Lower leg skin (tissue), 3 donors: ENCODE data around the gene SDK2.

Experiments used
- POLR2A ChIP-seq, 2 donors: fragments of 450-650 bp; IDR thresholded peaks; one replicate each; pipeline ENCODE4 v1.6.1; 2016 to 2017; ENCODE audit warnings: antibody characterized with exemption in 2 of 2, mild to moderate bottlenecking in 1 of 2, moderate library complexity in 1 of 2
- TF ChIP-seq, protein P1 (sequence below), 3 donors: fragments of 450-650 bp; IDR thresholded peaks; one replicate each; pipeline ENCODE4 v1.5.1; 2016; ENCODE audit warnings: antibody characterized with exemption in 3 of 3, mild to moderate bottlenecking in 3 of 3, moderate library complexity in 2 of 3

DNA sequence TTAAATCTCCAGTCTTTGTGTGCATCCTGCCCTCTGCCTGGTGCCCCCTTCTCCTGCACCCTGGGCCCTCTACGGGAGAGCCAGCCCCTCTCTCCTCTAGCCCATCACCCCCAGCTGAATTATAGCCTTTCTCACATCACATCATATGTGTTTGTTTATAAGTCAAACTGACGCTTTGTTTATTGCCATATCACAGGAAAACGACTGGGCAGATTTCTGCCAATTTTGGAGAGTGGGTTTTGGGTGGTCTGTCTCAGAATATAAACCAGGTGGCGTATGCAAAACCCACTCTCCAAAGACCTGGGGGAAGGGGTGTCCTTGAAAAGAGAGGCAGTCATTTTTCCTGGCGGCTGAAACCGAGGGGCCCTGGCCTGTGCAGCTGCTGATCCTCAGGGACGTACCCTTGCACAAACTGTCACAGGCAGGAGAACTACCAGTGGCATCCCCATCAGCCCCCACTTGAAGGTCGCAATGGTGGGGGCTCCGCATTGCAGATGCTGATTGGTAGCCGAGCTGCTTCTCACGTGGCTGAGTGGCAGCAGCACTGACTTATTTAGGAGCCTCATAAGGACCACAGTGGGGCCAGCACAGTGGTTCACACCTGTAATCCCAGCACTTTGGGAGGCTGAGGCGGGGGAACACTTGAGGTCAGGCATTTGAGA lies 297.6 kb downstream of the SDK2 start:
- TF ChIP-seq, protein P1, sequence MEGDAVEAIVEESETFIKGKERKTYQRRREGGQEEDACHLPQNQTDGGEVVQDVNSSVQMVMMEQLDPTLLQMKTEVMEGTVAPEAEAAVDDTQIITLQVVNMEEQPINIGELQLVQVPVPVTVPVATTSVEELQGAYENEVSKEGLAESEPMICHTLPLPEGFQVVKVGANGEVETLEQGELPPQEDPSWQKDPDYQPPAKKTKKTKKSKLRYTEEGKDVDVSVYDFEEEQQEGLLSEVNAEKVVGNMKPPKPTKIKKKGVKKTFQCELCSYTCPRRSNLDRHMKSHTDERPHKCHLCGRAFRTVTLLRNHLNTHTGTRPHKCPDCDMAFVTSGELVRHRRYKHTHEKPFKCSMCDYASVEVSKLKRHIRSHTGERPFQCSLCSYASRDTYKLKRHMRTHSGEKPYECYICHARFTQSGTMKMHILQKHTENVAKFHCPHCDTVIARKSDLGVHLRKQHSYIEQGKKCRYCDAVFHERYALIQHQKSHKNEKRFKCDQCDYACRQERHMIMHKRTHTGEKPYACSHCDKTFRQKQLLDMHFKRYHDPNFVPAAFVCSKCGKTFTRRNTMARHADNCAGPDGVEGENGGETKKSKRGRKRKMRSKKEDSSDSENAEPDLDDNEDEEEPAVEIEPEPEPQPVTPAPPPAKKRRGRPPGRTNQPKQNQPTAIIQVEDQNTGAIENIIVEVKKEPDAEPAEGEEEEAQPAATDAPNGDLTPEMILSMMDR (IDR thresholded peaks at IDR 0.05), result no peak
- no peak for TF ChIP-seq POLR2A (IDR thresholded peaks at IDR 0.05)
